A549 (cell line): Measurements from ENCODE around the gene KRTAP4-3. TPM values are rescaled to one million over a fixed set of nuclear protein-coding genes. Genes with fewer than 3 reads are reported as not detected.
A peak's percentile ranks its signal among the peaks of the same experiment; 100 is the strongest.

Source experiments
- ATAC-seq, 2 experiments: fragments of 200-7000 bp in 1 of 2; fragments of >200 bp in 1 of 2; cut with Nextera tagmentation in 1 of 2; cut with Tn5 transposase in 1 of 2; 3 replicates each; pipeline versions ENCODE4 v1.8.0 to v1.9.1; 2018 to 2020; ENCODE audit warnings: mild to moderate bottlenecking in 1 of 2, moderate library complexity in 1 of 2
- CTCF ChIA-PET: fragments of 300-600 bp; sonication (Branson Sonifier 250); formaldehyde crosslinking; extraction: SDS; loops from one replicate; lab custom pipeline; 2021; ENCODE audit warnings: antibody characterized with exemption, inconsistent platforms; lab: Yijun Ruan, JAX
- POLR2A ChIA-PET: fragments of 350-600 bp; formaldehyde crosslinking; extraction: SDS; loops from one replicate; lab custom pipeline; 2021; ENCODE audit warnings: antibody characterized with exemption, inconsistent platforms; lab: Yijun Ruan, JAX
- DNase-seq, 2 experiments: peaks; one replicate each; pipeline versions ENCODE4 v3.0.0 to v3.0.0-alpha.2; 2011 to 2016; ENCODE audit warnings: low read depth in 1 of 2, low spot score in 1 of 2
- FAIRE-seq: peaks from 2 replicates; lab custom pipeline; 2011; peaks lifted over from hg19 to GRCh38; lab: Jason Lieb, UNC
- H3K27ac ChIP-seq, 2 experiments: fragments of >200 bp; sonication (Bioruptor Twin); formaldehyde crosslinking; 3 replicates each; pipeline ENCODE4 v1.5.1; 2016 to 2017
- H3K4me1 ChIP-seq: fragments of >200 bp; sonication (Bioruptor Twin); formaldehyde crosslinking; 3 replicates; pipeline ENCODE4 v1.6.1; 2016
- H3K4me2 ChIP-seq: fragments of >200 bp; sonication (Bioruptor Twin); formaldehyde crosslinking; 3 replicates; pipeline ENCODE4 v1.6.1; 2016
- H3K4me3 ChIP-seq: fragments of >200 bp; sonication (Bioruptor Twin); formaldehyde crosslinking; 3 replicates; pipeline ENCODE4 v1.5.1; 2016
- H3K9me3 ChIP-seq: fragments of >200 bp; sonication (Bioruptor Twin); formaldehyde crosslinking; 3 replicates; pipeline ENCODE4 v1.6.1; 2016
- BCL3 ChIP-seq: fragments of >200 bp; sonication (Bioruptor Twin); formaldehyde crosslinking; IDR thresholded peaks from 3 replicates; pipeline ENCODE4 v1.6.1; 2016
- BHLHE40 ChIP-seq: IDR thresholded peaks from 2 replicates; pipeline ENCODE4 v1.6.1; 2012; ENCODE audit warnings: low read depth, low read length, inconsistent platforms
- CBX2 ChIP-seq: fragments of 200-600 bp; sonication (generic); IDR thresholded peaks from 2 replicates; pipeline ENCODE4 v1.6.1; 2016; ENCODE audit warnings: low read depth, mild to moderate bottlenecking, borderline replicate concordance
- CEBPB ChIP-seq, 2 experiments: fragments of >200 bp in 1 of 2; sonication (Bioruptor Twin) in 1 of 2; formaldehyde crosslinking in 1 of 2; IDR thresholded peaks; 2 replicates each; pipeline ENCODE4 v1.6.1; 2012 to 2016
- CTCF ChIP-seq: fragments of >200 bp; sonication (Bioruptor Twin); formaldehyde crosslinking; IDR thresholded peaks from 3 replicates; pipeline ENCODE4 v1.5.1; 2016
- EHMT2 ChIP-seq: fragments of 200-600 bp; sonication (generic); IDR thresholded peaks from 2 replicates; pipeline ENCODE4 v1.6.1; 2016; ENCODE audit warnings: antibody characterized with exemption, low read depth, mild to moderate bottlenecking, moderate library complexity
- ELK1 ChIP-seq: fragments of 150-350 bp; IDR thresholded peaks from 2 replicates; pipeline ENCODE4 v1.6.1; 2014; ENCODE audit warnings: low read depth, mild to moderate bottlenecking, low read length
- FOSL2 ChIP-seq, 2 experiments: fragments of 450-650 bp in 1 of 2; fragments of >200 bp in 1 of 2; sonication (Bioruptor Twin) in 1 of 2; formaldehyde crosslinking; IDR thresholded peaks; 2 replicates each; pipeline versions ENCODE4 v1.5.0 to v1.6.1; 2016 to 2020; ENCODE audit warnings: mild to moderate bottlenecking in 1 of 2, moderate library complexity in 1 of 2
- HOXA7 ChIP-seq: fragments of 250-450 bp; sonication (Bioruptor Pico); IDR thresholded peaks from 2 replicates; pipeline ENCODE4 v1.5.0; 2020; ENCODE audit warnings: mild to moderate bottlenecking, moderate library complexity
- HOXB13 ChIP-seq: fragments of 250-450 bp; sonication (Bioruptor Pico); IDR thresholded peaks from 2 replicates; pipeline ENCODE4 v1.5.0; 2020; ENCODE audit warnings: low read depth, mild to moderate bottlenecking, moderate library complexity
- KDM1A ChIP-seq: fragments of 200-600 bp; sonication (generic); IDR thresholded peaks from 2 replicates; pipeline ENCODE4 v1.6.1; 2016; ENCODE audit warnings: low read depth, mild to moderate bottlenecking
- KDM5A ChIP-seq: fragments of 200-600 bp; sonication (generic); IDR thresholded peaks from 2 replicates; pipeline ENCODE4 v1.6.1; 2016; ENCODE audit warnings: antibody characterized with exemption, mild to moderate bottlenecking
- MAX ChIP-seq: IDR thresholded peaks from 2 replicates; pipeline ENCODE4 v1.6.1; 2012
- NR3C1 ChIP-seq: fragments of >200 bp; sonication (Bioruptor Twin); formaldehyde crosslinking; IDR thresholded peaks from 3 replicates; pipeline ENCODE4 v1.6.1; 2017
- PBX3 ChIP-seq: IDR thresholded peaks from 2 replicates; pipeline ENCODE4 v1.6.1; 2012
- POLR2AphosphoS2 ChIP-seq: conservative IDR thresholded peaks from 2 replicates; pipeline ENCODE4 v1.6.1; 2012; ENCODE audit warnings: low read length, improper control_type of control experiment, inconsistent platforms
- RCOR1 ChIP-seq: fragments of 150-350 bp; IDR thresholded peaks from 2 replicates; pipeline ENCODE4 v1.6.1; 2014; ENCODE audit warnings: antibody characterized with exemption, low read length, low read depth
- REST ChIP-seq: fragments of 200-600 bp; sonication (generic); IDR thresholded peaks from 2 replicates; pipeline ENCODE4 v1.6.1; 2016; ENCODE audit warnings: antibody characterized with exemption, mild to moderate bottlenecking, moderate library complexity
- RFX5 ChIP-seq: fragments of 450-650 bp; IDR thresholded peaks from 2 replicates; pipeline ENCODE4 v1.7.1; 2014; ENCODE audit warnings: antibody characterized with exemption, mild to moderate bottlenecking, moderate library complexity
- TFCP2L1 ChIP-seq: fragments of 250-450 bp; sonication (Bioruptor Pico); IDR thresholded peaks from 2 replicates; pipeline ENCODE4 v1.5.0; 2021; ENCODE audit warnings: mild to moderate bottlenecking
- USF2 ChIP-seq: fragments of 450-650 bp; IDR thresholded peaks from 2 replicates; pipeline ENCODE4 v1.6.1; 2014; ENCODE audit warnings: antibody characterized with exemption
- WGBS: methylation state at CpG from one replicate; pipeline ENCODE4 v1.1.6; 2017; ENCODE audit errors: missing lambda C conversion rate; 5-methylcytosine and 5-hydroxymethylcytosine counted together
- polyA minus RNA-seq: library from RNA; depleted of rRNA, polyadenylated mRNA; stranded (reverse); fragments of >200 nt; gene quantifications from 2 replicates; pipeline ENCODE4 v1.2.3, GENCODE V29; 2011; rRNA and poly(A)+ RNA removed
- polyA plus RNA-seq, 4 experiments: library from polyadenylated mRNA; depleted of rRNA in 3 of 4; stranded (reverse); fragments of >200 nt; fragmentation: RNase III in 1 of 4; extraction: RNeasy Plus Mini Kit Qiagen cat#74134 plus additional on column Dnase treatment in 1 of 4; gene quantifications; 2 replicates in 3 of 4; 3 replicates in 1 of 4; pipeline ENCODE4 v1.2.3, GENCODE V29; 2011 to 2017

The KRTAP4-3 gene
- polyA plus RNA-seq (2011; rRNA removed) (not detected in 2 replicates), polyA plus RNA-seq (2017; fragmentation: RNase III; extraction: RNeasy Plus Mini Kit Qiagen cat#74134 plus additional on column Dnase treatment) (not detected in 3 replicates), polyA minus RNA-seq (not detected in 2 replicates)
- not detected in 2 replicates for polyA plus RNA-seq (2012; cell fraction: cytosol; rRNA removed)
- not detected in 2 replicates for polyA plus RNA-seq (2012; cell fraction: nucleus; rRNA removed)

- FAIRE-seq (peak; percentile 77), ATAC-seq (no peak), DNase-seq (no peak)
- ChIA-PET POLR2A (no interaction called here), CTCF (interaction anchor here (0.9 to 1.2 kb wide), 2 partner anchors 11 to 392 kb away, joined by 3 read pairs; no protein-coding TSS in a partner anchor)
- no peak for TF ChIP-seq RFX5
- no peak for TF ChIP-seq KDM1A
- no peak for TF ChIP-seq POLR2AphosphoS2
- TF ChIP-seq ELK1, result no peak
- TF ChIP-seq NR3C1, result no peak
- no peak for TF ChIP-seq HOXA7 (CRISPR knock-in tag)
- no peak for TF ChIP-seq RCOR1
- no peak for TF ChIP-seq CBX2
- no peak for TF ChIP-seq REST
- TF ChIP-seq CEBPB (IDR thresholded peaks at IDR 0.05), result no peak
- no peak for TF ChIP-seq MAX
- TF ChIP-seq USF2, result no peak
- no peak for TF ChIP-seq PBX3
- TF ChIP-seq TFCP2L1 (CRISPR knock-in tag), result no peak
- no peak within 1 kb of the TSS for H3K4me3 ChIP-seq
- no peak within 1 kb of the TSS for H3K4me2 ChIP-seq
- 0 out of 3 replicates have a peak, but pooled peaks cover 4% of the 10 kb centered on the region for H3K4me1 ChIP-seq
- no peaks in the 10 kb centered on the region for H3K9me3 ChIP-seq
- WGBS, result 65% methylated on average over 1 of the region's 1 CpG
- H3K27ac ChIP-seq, result no peak within 1 kb of the TSS
These were observed at the start of gene KRTAP4-3 for GRCh38 chr17:41168121-41168520. Gene KRTAP4-3, minus strand, starts transcription at chr17:41168221. Its CDS starts 49 bp downstream, at chr17:41168172.

GRCh38 chr17:41215681-41216080 is 47.7 kb upstream of the KRTAP4-3 start:
- CTCF ChIA-PET, result interaction anchor here (1.1 to 1.3 kb wide), 2 partner anchors 28 to 333 kb away, joined by 3 read pairs; no protein-coding TSS in a partner anchor
- peak; percentile 32 for FAIRE-seq
- TF ChIP-seq REST (no peak), BHLHE40 (no peak), EHMT2 (no peak), CTCF (no peak), BCL3 (no peak), HOXB13 (CRISPR knock-in tag) (no peak), RFX5 (no peak), FOSL2 (IDR thresholded peaks at IDR 0.05) (no peak), FOSL2 (CRISPR knock-in tag; IDR thresholded peaks at IDR 0.05) (no peak), NR3C1 (no peak), KDM5A (no peak)

More at GRCh38 chr17:41215681-41216080, 47.7 kb upstream of the KRTAP4-3 start:
- peaks cover 6% of the 10 kb centered on the region; the same call in 1 of the 3 replicates for H3K9me3 ChIP-seq
- H3K4me1 ChIP-seq, result peaks cover 24% of the 10 kb centered on the region
- no peak overlapping the region for H3K4me2 ChIP-seq
- DNase-seq (no peak), ATAC-seq (no peak)
- no peak overlapping the region for H3K4me3 ChIP-seq
- H3K27ac ChIP-seq, result no peak overlapping the region
- POLR2A ChIA-PET, result no interaction called here
- 78% methylated on average over 1 of the region's 1 CpG for WGBS
